Transverse colon (tissue), 4 donors: ENCODE measurements around the gene ITGA1.

Source experiments
- POLR2AphosphoS5 ChIP-seq, 3 donors: sonication (generic); formaldehyde crosslinking; IDR thresholded peaks; one replicate each; pipeline ENCODE4 v1.6.1; 2016; ENCODE audit warnings: antibody characterized with exemption in 3 of 3
- TF ChIP-seq, protein P1 (sequence below), 5 experiments: fragments of 200-600 bp in 3 of 5; fragments of 450-650 bp in 2 of 5; sonication (generic) in 3 of 5; IDR thresholded peaks; 1 replicate in 2 of 5; 2 replicates in 3 of 5; pipeline ENCODE4 v1.5.1; 2016 to 2017; ENCODE audit warnings: antibody characterized with exemption in 5 of 5, inconsistent platforms in 3 of 5, mild to moderate bottlenecking in 2 of 5, moderate library complexity in 1 of 5

DNA sequence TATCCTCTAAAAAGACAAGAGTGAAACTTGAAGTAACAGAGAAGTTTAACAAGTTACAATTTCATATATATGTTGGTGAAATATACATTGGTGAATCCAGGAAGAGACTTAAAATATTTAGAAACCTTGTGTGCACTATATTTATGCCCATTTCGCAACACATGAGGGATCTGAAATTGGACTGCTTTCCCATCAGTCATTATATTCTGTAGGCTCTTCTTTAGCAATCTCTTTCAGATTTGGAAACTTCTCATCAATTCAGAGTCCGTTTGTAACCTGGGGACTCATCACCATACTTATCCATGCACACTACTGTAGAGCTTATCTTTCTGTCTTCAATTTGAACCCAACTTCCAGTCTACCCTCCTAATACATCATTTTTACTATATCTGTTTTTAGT lies 2.1 kb downstream of the ITGA1 start:
- no peak for TF ChIP-seq POLR2AphosphoS5 (IDR thresholded peaks at IDR 0.05)
- TF ChIP-seq, protein P1, sequence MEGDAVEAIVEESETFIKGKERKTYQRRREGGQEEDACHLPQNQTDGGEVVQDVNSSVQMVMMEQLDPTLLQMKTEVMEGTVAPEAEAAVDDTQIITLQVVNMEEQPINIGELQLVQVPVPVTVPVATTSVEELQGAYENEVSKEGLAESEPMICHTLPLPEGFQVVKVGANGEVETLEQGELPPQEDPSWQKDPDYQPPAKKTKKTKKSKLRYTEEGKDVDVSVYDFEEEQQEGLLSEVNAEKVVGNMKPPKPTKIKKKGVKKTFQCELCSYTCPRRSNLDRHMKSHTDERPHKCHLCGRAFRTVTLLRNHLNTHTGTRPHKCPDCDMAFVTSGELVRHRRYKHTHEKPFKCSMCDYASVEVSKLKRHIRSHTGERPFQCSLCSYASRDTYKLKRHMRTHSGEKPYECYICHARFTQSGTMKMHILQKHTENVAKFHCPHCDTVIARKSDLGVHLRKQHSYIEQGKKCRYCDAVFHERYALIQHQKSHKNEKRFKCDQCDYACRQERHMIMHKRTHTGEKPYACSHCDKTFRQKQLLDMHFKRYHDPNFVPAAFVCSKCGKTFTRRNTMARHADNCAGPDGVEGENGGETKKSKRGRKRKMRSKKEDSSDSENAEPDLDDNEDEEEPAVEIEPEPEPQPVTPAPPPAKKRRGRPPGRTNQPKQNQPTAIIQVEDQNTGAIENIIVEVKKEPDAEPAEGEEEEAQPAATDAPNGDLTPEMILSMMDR (IDR thresholded peaks at IDR 0.05), result no peak
